KOPT-K1 (cell line): Measurements from ENCODE around the gene KPNA6.

Source experiments
- H3K27ac ChIP-seq: fragments of 200-600 bp; sonication (generic); 2 replicates; pipeline ENCODE4 v1.5.1; 2016; ENCODE audit warnings: antibody characterized with exemption, mild to moderate bottlenecking, low read depth, low read length; ENCODE audit not compliant: poor library complexity, severe bottlenecking
- H3K36me3 ChIP-seq: fragments of 200-600 bp; sonication (generic); 2 replicates; pipeline ENCODE4 v1.5.1; 2017; ENCODE audit warnings: antibody characterized with exemption, mild to moderate bottlenecking, low read length, moderate library complexity; ENCODE audit not compliant: insufficient read depth
- H3K9me3 ChIP-seq: fragments of 200-600 bp; sonication (generic); 2 replicates; pipeline ENCODE4 v1.5.1; 2017; ENCODE audit warnings: antibody characterized with exemption, low read length, mild to moderate bottlenecking; ENCODE audit not compliant: insufficient read depth, poor library complexity, severe bottlenecking

KPNA6 gene

GRCh38 chr1:32182060-32182459 is 74.2 kb downstream of the KPNA6 start:
- H3K27ac ChIP-seq, result no peak overlapping the region
- H3K9me3 ChIP-seq, result no peaks in the 10 kb centered on the region
- peaks cover 66% of the 10 kb centered on the region for H3K36me3 ChIP-seq

GRCh38 chr1:32184650-32185049 is 76.8 kb downstream of the KPNA6 start:
- H3K9me3 ChIP-seq, result no peaks in the 10 kb centered on the region
- H3K27ac ChIP-seq, result no peak overlapping the region
- peaks cover 91% of the 10 kb centered on the region for H3K36me3 ChIP-seq

GRCh38 chr1:32186077-32186476 is 78.2 kb downstream of the KPNA6 start:
- Histone ChIP-seq H3K36me3 (peaks cover 98% of the 10 kb centered on the region), H3K27ac (no peak overlapping the region), H3K9me3 (no peaks in the 10 kb centered on the region)

DNA sequence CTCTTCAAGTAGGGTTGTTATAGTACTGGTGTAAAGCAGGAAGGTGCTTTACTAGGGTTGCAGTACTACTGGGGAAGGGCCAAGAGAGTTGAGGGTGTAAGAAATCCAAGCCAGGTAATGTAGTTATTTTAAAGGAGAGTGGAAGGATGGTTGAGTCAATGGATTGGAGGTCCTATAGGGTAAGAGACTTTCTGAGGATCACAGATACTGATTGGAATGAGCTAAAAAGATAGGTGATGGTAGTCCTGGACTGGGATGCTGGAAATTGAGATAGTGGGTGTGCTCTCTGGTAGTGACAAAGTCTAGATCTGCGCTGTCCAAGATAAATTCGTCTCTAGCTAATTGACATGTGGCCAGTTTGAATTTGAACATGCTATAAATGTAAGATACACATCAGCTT is 78.6 kb downstream of the KPNA6 start:
- Histone ChIP-seq H3K27ac (no peak overlapping the region), H3K9me3 (no peaks in the 10 kb centered on the region), H3K36me3 (peaks cover 98% of the 10 kb centered on the region)

GRCh38 chr1:32187850-32188249 is 80.0 kb downstream of the KPNA6 start:
- Histone ChIP-seq H3K9me3 (no peaks in the 10 kb centered on the region), H3K36me3 (peaks cover 98% of the 10 kb centered on the region), H3K27ac (no peak overlapping the region)

GRCh38 chr1:32192220-32192948 is 84.5 kb downstream of the KPNA6 start:
- H3K9me3 ChIP-seq, result no peaks in the 10 kb centered on the region
- no peak overlapping the region for H3K27ac ChIP-seq
- H3K36me3 ChIP-seq, result peaks cover 100% of the 10 kb centered on the region

GRCh38 chr1:32194984-32195383 is 87.1 kb downstream of the KPNA6 start:
- Histone ChIP-seq H3K9me3 (no peaks in the 10 kb centered on the region), H3K27ac (no peak overlapping the region), H3K36me3 (peaks cover 91% of the 10 kb centered on the region)

GRCh38 chr1:32195531-32195930 is 87.7 kb downstream of the KPNA6 start:
- no peak overlapping the region for H3K27ac ChIP-seq
- H3K36me3 ChIP-seq, result peaks cover 85% of the 10 kb centered on the region

DNA sequence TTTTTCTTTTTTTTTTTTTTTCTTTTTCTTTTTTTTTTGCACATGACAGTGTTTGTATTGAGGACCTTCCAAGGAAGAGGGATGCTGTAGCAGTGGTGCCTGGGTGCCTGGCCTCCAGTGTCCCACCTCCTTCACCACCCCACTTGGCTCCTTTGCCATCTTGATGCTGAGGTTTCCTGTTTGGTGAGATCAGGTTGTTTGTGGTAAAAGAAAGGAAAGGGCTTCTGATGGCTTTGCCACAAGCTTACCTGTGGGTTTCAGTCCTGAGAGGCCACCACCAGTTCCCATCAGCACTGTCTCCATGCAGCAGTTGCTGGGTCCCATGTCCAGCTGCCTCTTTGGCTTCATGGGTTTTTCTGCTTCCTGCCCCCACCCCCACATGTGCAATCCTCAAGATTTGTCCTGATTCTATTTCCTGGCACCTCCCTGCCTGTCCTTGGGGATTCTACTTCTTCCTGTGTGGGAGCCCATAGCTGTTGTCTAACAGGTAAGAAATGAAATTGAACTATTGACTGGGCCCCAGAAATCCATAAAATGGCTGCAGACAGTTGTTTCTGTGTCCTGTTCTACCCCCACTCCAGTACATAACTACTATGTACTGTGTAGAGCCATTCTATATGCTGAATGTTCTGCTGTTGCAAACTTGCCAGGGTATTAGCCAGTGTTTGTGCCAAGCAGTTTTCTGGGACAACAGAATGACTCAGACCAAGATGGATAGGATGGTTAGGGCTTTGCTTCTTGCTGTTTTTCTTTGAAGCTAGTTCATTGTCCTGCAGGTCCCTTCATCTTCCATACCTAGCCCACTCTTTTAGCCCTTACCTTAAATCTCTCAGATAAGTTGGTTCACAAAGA is 88.3 kb downstream of the KPNA6 start:
- peaks cover 78% of the 10 kb centered on the region for H3K36me3 ChIP-seq
- no peaks in the 10 kb centered on the region for H3K9me3 ChIP-seq
- no peak overlapping the region for H3K27ac ChIP-seq

More at GRCh38 chr1:32195531-32195930, 87.7 kb downstream of the KPNA6 start:
- H3K9me3 ChIP-seq, result no peaks in the 10 kb centered on the region

DNA sequence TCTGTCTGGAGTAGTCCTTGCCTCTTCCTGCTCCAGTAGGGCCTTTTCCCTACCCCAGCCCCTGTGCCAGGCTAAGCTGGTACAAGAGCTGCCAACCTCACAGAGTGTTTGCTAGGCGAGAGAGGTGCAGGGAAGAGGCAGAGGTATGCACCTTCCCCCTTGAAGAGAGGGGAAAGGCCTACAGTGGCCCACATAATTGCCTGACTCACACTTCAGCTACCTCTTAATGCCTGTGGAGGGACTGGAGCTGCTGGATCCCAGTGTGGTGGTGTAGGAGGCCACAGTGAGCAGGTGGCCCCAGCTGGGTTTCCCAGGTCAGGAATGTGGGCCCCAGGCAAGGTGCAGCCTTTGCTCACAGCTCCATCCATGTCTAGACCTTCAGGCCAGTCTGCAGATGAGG is 89.2 kb downstream of the KPNA6 start:
- Histone ChIP-seq H3K9me3 (no peaks in the 10 kb centered on the region), H3K36me3 (peaks cover 70% of the 10 kb centered on the region), H3K27ac (no peak overlapping the region)

GRCh38 chr1:32197837-32198236 is 90.0 kb downstream of the KPNA6 start:
- Histone ChIP-seq H3K9me3 (no peaks in the 10 kb centered on the region), H3K27ac (no peak overlapping the region), H3K36me3 (peaks cover 62% of the 10 kb centered on the region)

- H3K27ac ChIP-seq, result no peak overlapping the region
- no peaks in the 10 kb centered on the region for H3K9me3 ChIP-seq
- peaks cover 56% of the 10 kb centered on the region for H3K36me3 ChIP-seq
These were observed 90.6 kb downstream of the KPNA6 start for GRCh38 chr1:32198237-32199042.

GRCh38 chr1:32199043-32199716 is 91.3 kb downstream of the KPNA6 start:
- Histone ChIP-seq H3K36me3 (peaks cover 49% of the 10 kb centered on the region), H3K27ac (peak overlapping the region; percentile 77), H3K9me3 (no peaks in the 10 kb centered on the region)

DNA sequence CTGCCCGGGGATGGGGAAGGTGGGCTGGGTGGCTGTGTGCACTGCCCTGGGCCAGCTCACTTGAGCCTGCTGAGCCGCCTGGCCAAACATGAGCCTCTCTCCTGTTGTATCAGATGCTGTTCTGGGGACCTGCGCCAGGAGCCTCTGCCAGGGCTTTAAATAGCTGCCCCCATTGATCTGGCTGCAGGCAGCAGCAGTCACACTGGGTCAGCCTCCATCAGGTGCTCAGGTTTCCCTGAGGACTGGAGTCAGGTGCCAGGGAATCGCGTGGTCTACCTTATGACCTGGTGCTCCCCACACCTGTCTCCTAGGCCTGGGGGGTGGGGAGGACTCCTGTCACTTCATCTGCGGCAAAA is 91.8 kb downstream of the KPNA6 start:
- H3K27ac ChIP-seq, result peak overlapping the region; percentile 77
- peaks cover 43% of the 10 kb centered on the region for H3K36me3 ChIP-seq
- no peaks in the 10 kb centered on the region for H3K9me3 ChIP-seq
